NCI-H82 (cell line): ENCODE results near the gene DCTD.
"Not testable (repeated sequence)": the region's sequence is repeated elsewhere in the genome, so short reads cannot be mapped to it uniquely, and the experiment has no call there.

Experiments
- DNase-seq: peaks from one replicate; lab custom pipeline; 2025; lab: John Stamatoyannopoulos, UW

The DCTD gene

GRCh38 chr4:182921608-182922007, 4.4 kb upstream of the DCTD start:
- no peak for DNase-seq

DNA sequence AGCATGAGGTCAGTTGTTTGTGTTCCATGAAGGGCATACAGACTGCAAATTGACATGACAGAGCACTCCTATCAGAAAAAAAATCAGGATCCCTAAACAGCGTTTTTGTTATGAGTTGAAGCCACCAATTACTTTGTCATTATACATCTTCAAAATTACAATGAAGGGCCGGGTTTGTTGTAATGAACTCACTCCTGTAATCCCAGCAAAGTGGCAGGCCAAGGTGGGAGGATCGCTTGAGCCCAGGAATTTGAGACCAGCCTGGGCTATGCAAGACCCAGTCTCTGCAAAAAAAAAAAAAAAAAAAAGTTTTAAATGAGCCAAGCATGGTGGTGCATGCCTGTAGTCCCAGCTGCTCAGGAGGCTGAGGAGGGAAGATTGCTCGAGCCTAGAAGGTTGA, 3.5 kb upstream of the DCTD start:
- no peak for DNase-seq

DNA sequence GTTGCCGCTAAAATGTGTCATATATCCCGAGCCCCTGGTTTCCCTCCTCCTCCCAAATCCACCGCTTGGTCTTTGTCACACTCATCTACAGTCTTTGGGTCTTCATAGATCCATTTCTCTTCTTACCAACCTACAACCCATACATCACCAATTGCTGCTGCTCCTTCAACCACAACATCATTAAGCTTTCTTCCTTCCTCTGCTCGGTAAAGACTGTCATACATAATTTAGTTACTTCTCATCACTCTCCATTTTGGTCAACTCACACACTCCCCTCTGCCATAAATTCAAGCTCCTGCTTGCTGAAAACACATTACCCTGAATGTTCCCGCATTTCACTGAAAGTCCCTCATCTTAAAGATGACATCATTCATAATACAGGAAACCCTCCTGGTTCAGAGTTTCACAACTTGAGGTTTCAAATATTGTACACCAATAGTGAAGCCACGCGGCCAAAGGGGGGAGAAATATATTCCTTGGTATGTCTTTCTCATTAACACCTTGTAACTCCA, 1.7 kb upstream of the DCTD start:
- no peak for DNase-seq

DNA sequence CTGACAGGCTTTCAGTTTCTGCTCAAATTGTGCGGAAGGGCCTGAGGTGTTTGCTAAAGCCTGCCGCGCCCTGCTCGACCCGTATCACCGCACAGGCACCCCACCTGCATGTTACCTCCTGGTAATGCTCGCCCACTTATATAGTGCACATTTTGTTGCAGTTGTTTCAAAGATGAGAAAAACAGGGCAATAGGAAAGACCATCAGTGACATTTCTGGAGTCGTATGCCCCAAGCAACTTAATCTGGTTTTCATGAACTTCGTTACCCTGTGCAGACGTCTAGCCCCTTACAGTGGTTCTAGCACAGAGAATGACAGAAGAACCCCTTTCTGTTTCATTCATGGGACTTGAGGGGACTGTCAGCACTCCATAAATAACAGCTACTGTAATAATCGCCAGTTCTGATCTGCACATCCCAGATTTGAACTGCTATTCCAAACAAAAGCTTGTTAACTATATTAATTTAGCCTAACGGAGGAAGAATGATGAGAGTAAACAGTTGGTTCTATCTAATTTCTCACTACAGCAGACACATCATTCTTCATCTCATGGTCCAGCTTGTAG, 940 bp upstream of the DCTD start:
- no peak for DNase-seq

GRCh38 chr4:182916483-182917181, 554 bp downstream of the DCTD start:
- peak; percentile 51 for DNase-seq

GRCh38 chr4:182914357-182914756, 2.8 kb downstream of the DCTD start:
- no peak for DNase-seq

DNA sequence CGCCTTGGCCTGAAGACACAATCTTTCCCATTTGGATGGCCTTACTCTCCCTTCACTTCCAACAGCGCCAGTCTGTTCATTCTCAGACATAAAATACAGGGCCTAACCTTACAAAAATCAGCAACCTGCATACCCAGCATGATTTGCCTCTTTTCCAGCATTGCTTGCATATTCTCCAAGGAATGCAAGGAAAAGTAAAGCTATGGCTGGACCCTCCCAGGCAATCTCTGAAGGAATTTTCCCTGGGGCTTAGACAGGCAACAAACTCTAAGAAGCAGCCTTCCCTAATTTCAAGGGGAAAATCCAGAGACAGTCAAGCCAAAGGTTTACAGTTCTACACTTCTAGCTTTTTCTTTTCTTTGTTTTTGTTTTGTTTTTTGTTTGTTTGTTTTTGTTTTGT, 3.6 kb downstream of the DCTD start:
- no peak for DNase-seq

- DNase-seq = no peak
Observed at GRCh38 chr4:182913036-182913435, 4.2 kb downstream of the DCTD start.

- DNase-seq = no peak
Observed at GRCh38 chr4:182908124-182908523, 9.1 kb downstream of the DCTD start.

GRCh38 chr4:182907396-182907795, 9.8 kb downstream of the DCTD start:
- no peak for DNase-seq

DNA sequence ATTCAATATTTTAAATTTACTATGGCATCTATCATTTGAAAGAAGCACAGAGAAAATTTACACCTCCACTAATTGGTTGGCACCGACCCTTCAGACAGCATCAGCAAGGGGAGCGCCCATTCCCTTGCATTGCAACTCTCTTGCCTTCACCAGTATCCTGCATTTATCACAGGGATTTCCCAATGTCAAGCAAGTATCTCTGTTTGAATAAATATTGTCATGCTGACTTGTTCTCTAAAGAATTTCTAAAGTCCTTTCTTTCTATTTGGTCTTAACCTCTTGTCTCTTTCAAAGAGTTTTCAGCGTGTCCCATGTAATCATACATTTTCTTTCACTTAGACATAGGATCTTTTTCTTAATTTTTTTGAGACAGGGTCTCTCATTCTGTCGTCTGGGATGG, 10.4 kb downstream of the DCTD start:
- no peak for DNase-seq

DNA sequence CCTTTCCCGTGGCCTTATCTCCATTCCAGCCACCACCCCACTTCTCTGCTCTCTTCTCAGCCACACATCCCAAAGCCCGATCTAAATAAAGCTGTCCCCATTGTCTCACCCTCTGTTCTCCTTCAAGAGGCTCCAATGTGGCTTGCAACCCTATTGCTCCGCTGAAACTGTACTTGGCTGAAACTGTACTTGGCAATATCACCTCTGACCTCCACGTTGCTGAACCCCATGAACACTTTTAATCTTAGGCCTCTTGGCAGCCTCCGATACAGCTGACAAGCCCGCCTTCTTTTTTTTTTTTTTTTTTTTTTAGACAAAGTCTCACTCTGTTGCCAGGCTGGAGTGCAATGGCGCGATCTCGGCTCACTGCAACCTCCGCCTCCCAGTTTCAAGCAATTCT, 12.1 kb downstream of the DCTD start:
- DNase-seq = no peak

DNA sequence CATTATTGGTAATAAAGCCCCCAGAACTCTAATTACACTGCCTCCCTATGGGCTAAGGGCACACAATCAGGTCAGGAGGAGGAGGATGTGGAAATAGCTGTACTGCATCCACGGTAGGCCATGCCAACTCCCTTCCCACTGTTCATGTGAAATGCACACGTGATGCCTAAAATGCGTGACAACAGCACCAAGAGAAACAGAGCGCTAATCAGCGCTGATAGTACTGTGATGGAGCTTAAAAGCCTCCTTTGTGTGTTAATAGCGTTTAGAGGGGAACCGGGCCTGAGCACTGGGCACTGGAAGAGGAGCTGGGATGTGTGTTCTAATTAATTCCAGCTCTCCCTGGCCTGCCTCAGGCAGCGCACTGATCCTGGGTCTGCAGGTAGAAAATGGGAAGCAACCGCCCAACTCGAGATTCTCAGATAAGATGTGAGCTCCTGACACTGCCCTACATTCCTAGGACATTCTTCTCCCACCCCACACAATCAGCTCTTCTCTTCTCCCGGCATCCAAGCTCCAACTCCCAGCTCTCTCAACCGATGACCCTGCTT, 12.9 kb downstream of the DCTD start:
- no peak for DNase-seq

- DNase-seq = no peak
Observed at GRCh38 chr4:182903013-182903412, 14.2 kb downstream of the DCTD start.

- DNase-seq = no peak
Observed at GRCh38 chr4:182901337-182901736, 15.8 kb downstream of the DCTD start.

DNA sequence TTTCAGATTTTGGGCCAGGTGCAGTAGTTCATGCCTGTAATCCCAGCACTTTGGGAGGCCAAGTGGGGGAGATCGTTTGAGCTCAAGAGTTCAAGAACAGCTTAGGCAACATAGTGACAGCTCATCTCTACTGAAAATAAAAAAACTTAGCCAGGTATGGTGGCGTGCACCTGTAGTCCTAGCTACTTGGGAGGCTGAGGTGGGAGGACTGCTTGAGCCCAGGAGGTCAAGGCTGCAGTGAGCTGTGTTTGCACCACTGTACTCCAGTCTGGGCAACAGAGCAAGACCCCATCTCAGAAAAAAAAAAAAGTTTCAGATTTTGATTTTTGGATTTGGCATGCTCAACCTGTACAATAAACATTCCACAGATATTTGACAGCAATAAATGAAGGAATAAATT, 17.2 kb downstream of the DCTD start:
- not testable (repeated sequence) for DNase-seq

GRCh38 chr4:182898479-182898799, 18.7 kb downstream of the DCTD start:
- DNase-seq = no peak

GRCh38 chr4:182897601-182898478, 19.3 kb downstream of the DCTD start:
- DNase-seq = no peak

GRCh38 chr4:182896421-182896820, 20.8 kb downstream of the DCTD start:
- DNase-seq = no peak

- DNase-seq = no peak
Observed at GRCh38 chr4:182895791-182896292, 21.3 kb downstream of the DCTD start.

GRCh38 chr4:182894681-182895275, 22.4 kb downstream of the DCTD start:
- no peak for DNase-seq

DNA sequence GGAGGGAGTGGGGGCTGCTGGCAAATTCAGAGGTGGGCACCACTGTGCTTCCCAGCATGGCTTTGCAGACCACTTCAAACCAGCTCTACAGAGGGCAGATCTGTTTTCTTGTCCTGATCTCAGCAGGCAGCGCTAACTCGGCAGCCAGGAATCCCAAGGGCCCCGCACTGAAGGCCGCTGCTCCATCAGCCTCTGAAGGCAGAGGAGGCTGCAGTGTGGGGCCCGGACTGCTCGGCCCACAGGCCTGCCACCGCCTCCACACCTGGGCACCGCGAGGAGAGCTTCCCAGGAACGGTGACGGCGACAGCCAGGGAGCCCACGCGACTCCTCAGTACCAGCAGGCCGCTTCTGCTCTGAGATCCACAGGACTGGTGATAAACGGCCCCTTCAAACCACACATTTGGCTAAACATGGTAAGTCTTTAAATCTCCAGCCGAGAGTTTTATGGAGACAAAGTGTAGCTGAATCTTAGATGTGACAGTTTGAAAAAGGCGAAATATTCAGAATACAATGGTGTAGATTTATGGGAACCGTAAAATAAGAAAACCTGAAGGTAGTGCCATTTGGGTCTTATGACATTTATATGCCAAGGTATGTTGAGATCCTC, 23.6 kb downstream of the DCTD start:
- no peak for DNase-seq
